Hepatocyte (in vitro differentiated cells): ENCODE results near the gene UTF1.

Experiments
- CTCF ChIP-seq: fragments of 200-600 bp; sonication (generic); IDR thresholded peaks from 2 replicates; pipeline ENCODE4 v1.5.1; 2016; ENCODE audit warnings: antibody characterized with exemption, mild to moderate bottlenecking; ENCODE audit not compliant: poor library complexity
- EZH2 ChIP-seq: fragments of 200-600 bp; sonication (generic); IDR thresholded peaks from 2 replicates; pipeline ENCODE4 v1.6.1; 2016; ENCODE audit warnings: antibody characterized with exemption, mild to moderate bottlenecking, borderline replicate concordance

GRCh38 chr10:133195096-133195495, 34.9 kb upstream of the UTF1 start:
- TF ChIP-seq CTCF (no peak), EZH2 (no peak)
